Epidermal melanocyte (primary cell): ENCODE data around the gene ARHGAP33.

Experiments
- DNase-seq: peaks from one replicate; pipeline ENCODE4 v3.0.0; 2011; ENCODE audit warnings: low spot score; ENCODE audit not compliant: insufficient read length

The ARHGAP33 gene

DNA sequence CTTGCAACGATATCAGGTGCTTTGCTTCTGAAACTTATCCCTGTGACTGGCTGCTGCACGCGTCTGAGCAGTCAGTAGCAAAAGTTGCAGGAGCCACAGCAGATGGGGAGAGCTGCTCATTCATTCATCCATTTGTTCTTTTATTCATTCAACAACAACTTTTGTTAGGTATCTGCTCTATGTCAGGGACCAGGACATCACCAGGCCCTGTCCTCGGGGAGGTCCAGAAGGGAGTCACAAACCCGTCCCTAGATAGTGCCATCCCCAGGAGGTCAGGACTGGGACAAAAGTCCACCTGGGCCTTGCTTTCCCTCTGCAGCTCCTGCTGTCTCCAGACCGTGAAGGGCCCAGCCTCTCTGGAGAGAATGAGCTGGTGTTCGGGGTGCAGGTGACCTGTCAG, 2.6 kb downstream of the ARHGAP33 start:
- no peak for DNase-seq

DNA sequence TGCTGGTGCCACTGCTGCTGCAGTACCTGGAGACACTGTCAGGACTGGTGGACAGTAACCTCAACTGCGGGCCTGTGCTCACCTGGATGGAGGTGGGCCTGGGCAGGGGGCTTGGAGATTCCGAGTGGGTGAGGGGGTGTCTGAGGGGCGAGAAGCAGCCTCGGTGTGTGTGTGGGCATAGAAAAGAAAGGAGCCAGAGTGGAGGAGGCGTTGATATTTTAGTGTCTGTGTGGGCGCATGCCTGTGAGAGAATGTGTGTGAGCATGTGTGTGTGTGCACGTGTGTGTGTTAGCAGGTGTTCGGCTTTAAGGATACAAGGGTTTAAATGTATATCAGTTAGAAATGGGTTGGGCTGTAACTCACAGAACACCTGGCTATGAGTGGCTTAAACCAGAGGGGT, 3.7 kb downstream of the ARHGAP33 start:
- no peak for DNase-seq

GRCh38 chr19:35780058-35780457, 4.7 kb downstream of the ARHGAP33 start:
- no peak for DNase-seq

DNA sequence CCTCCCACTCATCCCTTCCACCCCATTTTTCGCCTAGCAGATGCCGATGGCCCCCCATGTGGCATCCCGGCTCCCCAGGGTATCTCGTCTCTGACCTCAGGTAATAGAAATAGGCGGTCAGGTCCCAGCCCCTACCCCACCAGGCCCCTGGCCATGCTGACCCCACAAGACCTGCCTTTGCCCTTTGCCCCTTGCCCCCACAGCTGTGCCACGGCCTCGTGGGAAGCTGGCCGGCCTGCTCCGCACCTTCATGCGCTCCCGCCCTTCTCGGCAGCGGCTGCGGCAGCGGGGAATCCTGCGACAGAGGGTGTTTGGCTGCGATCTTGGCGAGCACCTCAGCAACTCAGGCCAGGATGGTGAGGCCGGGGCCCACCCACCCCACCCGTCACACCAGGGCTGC, 5.4 kb downstream of the ARHGAP33 start:
- no peak for DNase-seq

GRCh38 chr19:35781650-35782049, 6.3 kb downstream of the ARHGAP33 start:
- DNase-seq = no peak

- no peak for DNase-seq
Observed at GRCh38 chr19:35782589-35782988, 7.2 kb downstream of the ARHGAP33 start.

DNA sequence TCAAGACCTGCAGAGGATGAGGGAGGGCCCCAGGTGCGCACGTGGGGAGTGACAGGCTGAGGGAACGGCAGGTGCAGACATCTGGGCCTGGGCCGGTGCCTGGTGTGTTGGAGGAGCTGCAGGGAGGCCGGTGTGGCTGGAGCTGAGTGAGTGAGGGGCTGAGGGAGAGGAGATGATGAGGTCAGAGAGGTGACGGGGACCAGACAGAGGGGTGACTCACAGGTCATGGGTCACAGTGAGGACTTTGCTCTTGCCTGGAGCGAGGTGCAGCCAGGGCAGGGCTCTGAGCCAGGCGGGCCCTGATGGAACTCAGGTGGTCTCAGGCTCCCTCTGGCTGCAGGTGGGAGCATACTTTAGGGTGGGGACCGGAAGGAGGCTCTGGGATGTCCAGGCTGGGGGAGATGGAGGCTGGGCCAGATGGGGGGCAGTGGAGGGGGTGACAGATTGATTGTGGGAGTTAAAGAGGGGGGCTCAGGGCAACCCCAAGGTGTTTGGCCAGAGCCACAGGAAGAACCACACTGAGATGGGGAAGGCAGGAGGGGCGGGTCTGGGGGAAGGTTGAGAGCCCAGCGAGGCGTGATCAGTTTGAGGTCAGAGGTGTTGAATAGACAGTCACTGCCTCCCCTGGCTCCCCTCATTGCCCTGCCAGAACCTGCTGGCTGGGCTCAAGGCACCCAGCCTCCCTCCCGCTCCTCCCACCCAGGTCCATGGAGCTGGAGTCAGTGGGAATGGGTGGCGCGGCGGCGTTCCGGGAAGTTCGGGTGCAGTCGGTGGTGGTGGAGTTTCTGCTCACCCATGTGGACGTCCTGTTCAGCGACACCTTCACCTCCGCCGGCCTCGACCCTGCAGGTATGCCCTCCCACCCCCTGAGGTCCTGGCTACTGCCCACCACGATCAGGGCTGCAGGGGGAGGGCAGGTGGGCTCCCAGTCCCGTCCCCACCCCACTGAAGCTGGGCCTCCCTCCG, 8.4 kb downstream of the ARHGAP33 start:
- no peak for DNase-seq

- DNase-seq = no peak
Observed at GRCh38 chr19:35784503-35785338, 9.4 kb downstream of the ARHGAP33 start.

- DNase-seq = no peak
Observed at GRCh38 chr19:35785339-35785627, 9.9 kb downstream of the ARHGAP33 start.

DNA sequence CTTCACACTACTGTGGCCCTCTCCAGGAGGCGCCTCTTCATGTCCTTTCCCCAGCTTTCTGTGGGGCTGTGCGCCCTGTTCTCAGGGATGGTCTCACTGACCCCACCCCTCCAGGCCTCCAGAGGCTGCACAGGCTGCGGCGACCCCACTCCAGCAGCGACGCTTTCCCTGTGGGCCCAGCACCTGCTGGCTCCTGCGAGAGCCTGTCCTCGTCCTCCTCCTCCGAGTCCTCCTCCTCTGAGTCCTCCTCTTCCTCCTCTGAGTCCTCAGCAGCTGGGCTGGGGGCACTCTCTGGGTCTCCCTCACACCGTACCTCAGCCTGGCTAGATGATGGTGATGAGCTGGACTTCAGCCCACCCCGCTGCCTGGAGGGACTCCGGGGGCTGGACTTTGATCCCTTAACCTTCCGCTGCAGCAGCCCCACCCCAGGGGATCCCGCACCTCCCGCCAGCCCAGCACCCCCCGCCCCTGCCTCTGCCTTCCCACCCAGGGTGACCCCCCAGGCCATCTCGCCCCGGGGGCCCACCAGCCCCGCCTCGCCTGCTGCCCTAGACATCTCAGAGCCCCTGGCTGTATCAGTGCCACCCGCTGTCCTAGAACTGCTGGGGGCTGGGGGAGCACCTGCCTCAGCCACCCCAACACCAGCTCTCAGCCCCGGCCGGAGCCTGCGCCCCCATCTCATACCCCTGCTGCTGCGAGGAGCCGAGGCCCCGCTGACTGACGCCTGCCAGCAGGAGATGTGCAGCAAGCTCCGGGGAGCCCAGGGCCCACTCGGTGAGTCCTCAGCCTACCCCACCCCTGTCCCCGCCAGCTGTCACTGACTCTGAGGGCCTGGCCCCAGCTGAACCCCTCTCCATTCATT, 11.2 kb downstream of the ARHGAP33 start:
- DNase-seq = no peak

DNA sequence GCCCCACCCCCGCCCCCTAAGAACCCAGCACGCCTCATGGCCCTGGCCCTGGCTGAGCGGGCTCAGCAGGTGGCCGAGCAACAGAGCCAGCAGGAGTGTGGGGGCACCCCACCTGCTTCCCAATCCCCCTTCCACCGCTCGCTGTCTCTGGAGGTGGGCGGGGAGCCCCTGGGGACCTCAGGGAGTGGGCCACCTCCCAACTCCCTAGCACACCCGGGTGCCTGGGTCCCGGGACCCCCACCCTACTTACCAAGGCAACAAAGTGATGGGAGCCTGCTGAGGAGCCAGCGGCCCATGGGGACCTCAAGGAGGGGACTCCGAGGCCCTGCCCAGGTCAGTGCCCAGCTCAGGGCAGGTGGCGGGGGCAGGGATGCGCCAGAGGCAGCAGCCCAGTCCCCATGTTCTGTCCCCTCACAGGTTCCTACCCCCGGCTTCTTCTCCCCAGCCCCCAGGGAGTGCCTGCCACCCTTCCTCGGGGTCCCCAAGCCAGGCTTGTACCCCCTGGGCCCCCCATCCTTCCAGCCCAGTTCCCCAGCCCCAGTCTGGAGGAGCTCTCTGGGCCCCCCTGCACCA, 11.9 kb downstream of the ARHGAP33 start:
- no peak for DNase-seq

- DNase-seq = no peak
Observed at GRCh38 chr19:35788205-35788960, 13.0 kb downstream of the ARHGAP33 start.

DNA sequence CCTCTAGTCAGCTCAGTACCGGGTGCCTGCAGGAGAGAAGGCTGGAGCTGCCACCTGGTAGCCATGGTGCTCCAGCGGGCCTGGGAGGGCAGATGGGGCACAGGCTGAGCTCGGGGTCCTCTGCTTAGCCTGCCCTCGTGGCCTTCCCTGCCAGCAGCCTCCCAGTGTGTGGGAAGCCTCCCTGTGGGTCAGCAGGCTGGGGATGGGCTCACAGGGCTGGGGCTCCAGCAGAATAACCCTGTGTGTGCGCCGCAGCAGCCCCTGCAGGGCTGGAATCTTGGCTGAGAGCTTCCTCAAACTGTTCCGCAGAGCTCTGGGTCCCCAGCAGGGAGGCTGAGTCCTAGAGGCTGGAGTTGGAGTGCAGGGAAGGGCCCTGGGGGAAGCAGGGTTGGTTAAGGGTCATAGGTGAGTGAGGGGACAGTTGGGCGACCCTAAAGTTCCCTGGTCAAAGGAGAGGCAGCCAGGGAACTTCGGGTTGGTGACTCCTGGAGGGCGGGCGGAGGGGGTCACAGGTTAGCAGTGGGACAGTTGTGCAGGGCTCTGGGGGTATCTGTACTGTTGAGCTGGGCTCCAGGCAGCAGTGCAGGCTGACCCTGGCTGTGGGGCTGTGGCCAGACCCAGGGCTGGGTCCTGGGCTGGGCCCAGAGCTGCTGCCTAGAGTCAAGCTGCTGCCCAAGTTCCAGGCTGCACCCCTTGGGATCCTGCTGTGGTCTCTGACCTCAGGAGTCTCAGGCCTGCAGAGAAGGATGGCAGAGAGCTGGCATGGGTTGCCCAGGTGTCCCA, 14.0 kb downstream of the ARHGAP33 start:
- DNase-seq = no peak

DNA sequence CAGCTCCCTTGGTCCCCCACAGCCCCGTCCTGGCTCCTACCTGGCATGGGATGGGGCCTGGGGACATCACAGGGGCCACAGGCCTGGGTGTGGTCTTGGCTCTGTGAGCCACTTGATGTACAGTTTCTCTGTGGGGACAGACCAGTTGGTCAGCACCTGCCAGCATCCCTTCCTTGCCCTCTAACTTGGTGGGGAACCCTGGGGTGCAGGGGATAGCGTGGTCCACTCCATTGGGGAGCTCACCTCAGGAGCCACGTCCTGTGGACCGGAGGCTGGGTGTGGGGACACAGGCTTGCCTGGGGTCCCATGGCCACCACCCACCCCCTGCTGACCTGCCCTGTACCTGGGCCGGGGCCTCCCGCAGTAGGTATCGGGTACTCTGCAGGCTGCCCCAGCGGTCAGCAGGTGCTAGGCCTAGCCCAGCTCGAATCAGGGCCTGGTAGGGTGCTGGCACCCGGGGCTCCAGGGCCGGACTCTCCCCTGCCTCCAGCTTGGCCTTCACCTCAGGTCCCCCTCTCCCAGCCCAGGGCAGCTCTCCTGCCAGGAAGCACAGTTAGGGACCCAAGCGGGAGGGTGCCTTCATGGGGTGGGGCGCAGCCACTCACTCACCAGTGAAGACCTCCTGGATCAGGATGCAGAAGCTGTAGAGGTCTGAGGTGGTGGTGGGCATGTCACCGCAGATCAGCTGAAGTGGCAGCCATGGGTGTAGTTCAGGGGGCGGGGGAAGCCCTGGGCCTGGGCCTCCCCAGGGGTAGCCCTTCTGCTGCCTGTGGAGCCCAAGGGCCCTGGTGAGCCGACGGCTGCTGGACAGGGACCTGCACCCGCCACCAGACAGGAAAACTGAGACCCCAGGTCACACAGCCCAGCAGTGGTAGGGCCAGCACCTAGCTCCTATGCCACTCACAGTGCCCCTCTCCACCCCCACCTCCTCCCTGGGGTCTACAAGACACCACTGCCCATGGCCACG, 14.9 kb downstream of the ARHGAP33 start:
- no peak for DNase-seq

DNA sequence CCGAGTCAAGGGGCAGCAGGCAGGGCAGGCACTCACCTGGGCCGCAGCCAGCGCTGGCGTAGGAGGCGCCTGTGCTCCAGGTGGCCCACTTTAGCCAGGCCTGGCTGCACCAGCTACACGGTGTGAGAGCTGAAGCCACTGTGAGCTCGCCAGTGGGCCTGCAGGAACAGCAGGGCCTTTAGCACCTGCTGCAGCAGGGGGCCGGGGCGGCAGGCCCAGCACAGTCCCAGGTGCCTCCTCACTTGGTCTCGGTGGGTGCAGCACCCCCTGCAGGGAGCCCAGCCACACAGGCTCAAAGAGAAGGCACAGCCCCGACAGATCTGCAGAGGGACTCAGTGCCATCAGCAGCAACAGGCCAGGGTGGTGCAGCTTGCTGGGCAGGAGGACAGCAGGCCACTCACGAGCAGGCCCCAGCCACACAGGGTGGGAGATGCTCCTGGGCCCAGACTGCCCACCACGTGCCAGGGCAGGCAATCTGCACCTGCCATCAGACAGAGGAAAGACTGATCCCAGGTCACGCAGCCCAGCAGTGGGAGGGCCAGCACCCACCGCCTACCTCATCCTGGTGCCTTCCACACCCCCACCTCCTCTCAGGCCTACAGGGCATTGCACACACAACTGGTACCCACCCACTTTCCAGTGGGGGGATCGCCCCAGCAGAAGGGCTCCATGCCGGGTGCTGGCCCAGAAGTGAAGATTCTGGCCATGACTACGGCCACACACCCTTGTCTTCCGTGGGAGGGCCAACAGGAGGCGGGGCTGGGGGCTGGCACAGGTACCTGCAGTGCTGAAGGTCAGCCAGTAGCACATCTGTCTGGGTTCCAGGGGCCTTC, 15.8 kb downstream of the ARHGAP33 start:
- DNase-seq = no peak

GRCh38 chr19:35791814-35792279, 16.5 kb downstream of the ARHGAP33 start:
- no peak for DNase-seq

GRCh38 chr19:35792312-35792711, 16.9 kb downstream of the ARHGAP33 start:
- DNase-seq = no peak

GRCh38 chr19:35792888-35793287, 17.5 kb downstream of the ARHGAP33 start:
- DNase-seq = no peak
